PFSK-1 (cell line): ENCODE measurements around the gene C1orf210.

Source experiments
- POLR2AphosphoS5 ChIP-seq: IDR thresholded peaks from 2 replicates; pipeline ENCODE4 v1.6.1; 2012; ENCODE audit warnings: low read depth, mild to moderate bottlenecking, control low read depth, low read length, moderate library complexity
- REST ChIP-seq, 2 experiments: IDR thresholded peaks; 2 replicates each; pipeline versions ENCODE4 v1.6.1 to v1.8.0; 2011 to 2012; ENCODE audit warnings: low read depth in 2 of 2, low read length in 2 of 2, control low read depth in 1 of 2, inconsistent platforms in 1 of 2, mild to moderate bottlenecking in 1 of 2, moderate library complexity in 1 of 2; ENCODE audit not compliant: insufficient read depth in 1 of 2
- TAF1 ChIP-seq: IDR thresholded peaks from 2 replicates; pipeline ENCODE4 v1.6.1; 2012; ENCODE audit warnings: low read length, control low read depth, borderline replicate concordance; ENCODE audit not compliant: insufficient read depth

GRCh38 chr1:43311521-43311920 is 26.1 kb upstream of the C1orf210 start:
- TF ChIP-seq REST (IDR thresholded peaks at IDR 0.05; ENCODE audit: insufficient read depth in 1 of 2, low read depth in 2 of 2, low read length in 2 of 2) (no peak), TAF1 (no peak), POLR2AphosphoS5 (no peak)
